Brain pericyte (primary cell): ENCODE results near the gene CACNA2D2.

Experiments
- DNase-seq: peaks from one replicate; pipeline ENCODE4 v3.0.0-alpha.2; 2012; ENCODE audit warnings: low read depth, low spot score

CACNA2D2 gene

GRCh38 chr3:50502225-50502583, 1.2 kb downstream of the CACNA2D2 start:
- no peak for DNase-seq

DNA sequence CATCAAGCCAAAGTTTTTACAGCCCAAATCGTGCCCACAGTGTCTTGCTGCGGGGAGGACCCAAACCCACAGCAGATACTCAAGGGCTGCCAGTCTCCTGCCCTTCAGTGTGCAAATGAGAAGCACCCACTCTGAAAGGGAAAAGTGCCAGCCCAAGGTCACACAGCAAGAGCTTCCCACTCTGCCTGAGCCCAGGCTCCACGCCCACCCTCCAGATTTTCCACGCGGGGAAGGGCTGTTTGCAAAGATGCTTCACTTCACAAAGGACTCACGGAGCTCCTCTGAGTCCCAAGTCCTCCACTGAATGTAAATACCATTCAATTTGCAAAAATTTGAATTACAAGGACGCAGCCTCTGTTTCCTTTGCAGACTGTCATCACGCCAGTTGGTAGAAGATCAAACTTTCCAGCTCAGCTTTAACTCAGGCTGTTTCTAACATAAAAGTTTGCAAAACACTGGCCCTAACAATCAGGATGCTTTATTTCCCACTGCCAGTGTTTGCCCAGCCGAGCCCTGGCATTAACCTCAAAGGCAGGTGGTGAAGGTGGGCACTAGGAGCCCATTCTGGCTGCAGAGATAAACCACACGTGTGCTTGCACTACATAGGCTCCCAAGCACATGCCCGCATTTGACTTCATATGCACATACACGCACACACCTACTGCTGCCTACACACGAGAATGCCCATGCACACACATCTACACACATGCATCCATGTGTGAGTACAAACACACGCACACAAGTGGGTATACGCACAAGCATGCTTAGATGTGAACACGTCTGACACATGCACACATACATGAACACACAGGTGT, 7.6 kb downstream of the CACNA2D2 start:
- no peak for DNase-seq

- no peak for DNase-seq
These were observed 9.3 kb downstream of the CACNA2D2 start for GRCh38 chr3:50494126-50494525.

GRCh38 chr3:50493623-50494022, 9.8 kb downstream of the CACNA2D2 start:
- DNase-seq: no peak

- no peak for DNase-seq
These were observed 10.3 kb downstream of the CACNA2D2 start for GRCh38 chr3:50493086-50493485.

DNA sequence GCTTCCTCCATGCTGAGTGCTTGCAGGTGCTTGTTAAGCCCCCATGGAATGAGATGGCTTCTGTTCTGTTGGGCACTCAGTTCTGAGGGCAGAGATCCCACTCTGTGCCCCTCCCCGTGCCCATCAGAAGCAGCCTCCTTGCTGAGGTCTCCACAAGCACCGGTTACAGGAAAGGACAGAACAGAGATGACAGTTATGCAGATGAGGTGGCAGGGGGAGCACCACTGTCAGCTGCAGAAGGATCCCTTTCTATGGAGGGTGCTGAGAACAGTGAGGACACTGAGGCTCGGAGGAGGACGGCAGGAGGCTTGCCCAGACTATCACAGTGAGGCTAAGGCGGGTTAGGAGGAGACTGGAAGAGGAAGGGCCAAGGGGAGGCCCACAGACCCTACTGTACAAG, 12.4 kb downstream of the CACNA2D2 start:
- DNase-seq: no peak

- DNase-seq: no peak
These were observed 13.0 kb downstream of the CACNA2D2 start for GRCh38 chr3:50490424-50490823.

- no peak for DNase-seq
These were observed 16.3 kb downstream of the CACNA2D2 start for GRCh38 chr3:50487181-50487580.

- no peak for DNase-seq
These were observed 17.1 kb downstream of the CACNA2D2 start for GRCh38 chr3:50486219-50486888.

DNA sequence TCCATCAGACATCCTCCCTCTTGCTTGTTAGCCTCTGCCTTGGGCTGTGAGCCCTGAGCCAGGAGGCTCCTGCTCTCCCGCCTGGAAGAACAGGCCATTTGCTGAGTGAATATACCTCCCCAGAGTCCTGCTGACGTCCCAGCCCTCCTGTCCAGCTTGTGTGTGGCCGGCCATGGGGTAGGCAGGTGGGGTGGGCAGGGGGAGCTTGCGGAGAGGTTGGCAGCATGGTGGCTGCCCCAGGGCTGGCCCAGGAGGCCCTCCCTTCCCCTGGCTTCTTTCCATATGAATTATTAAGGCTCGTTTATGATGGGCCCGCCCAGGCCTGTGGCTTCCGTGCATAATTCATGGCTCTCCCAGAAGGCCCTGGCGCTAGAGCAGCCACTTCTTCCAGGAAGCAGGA, 18.7 kb downstream of the CACNA2D2 start:
- no peak for DNase-seq

DNA sequence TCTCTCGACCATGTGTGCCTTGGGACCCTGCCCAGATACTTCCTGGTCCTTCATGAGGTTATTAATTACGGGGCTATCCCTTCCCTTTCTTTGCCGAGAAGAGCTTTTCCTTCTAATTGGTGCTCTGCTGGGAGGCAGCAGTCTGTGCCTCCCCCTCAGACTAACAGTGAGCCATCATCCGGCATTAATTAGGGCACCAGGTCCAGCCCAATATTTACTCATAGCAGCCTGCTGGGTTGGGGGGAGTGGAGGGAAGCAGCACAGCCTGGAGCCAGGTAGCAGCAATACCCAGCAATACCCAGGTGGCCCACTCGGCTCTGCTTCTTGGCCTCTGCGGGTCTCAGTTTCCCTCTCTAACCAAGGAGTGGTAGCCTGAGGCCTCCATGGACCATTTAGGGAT, 20.1 kb downstream of the CACNA2D2 start:
- DNase-seq: no peak

- no peak for DNase-seq
These were observed 21.4 kb downstream of the CACNA2D2 start for GRCh38 chr3:50481992-50482391.

DNA sequence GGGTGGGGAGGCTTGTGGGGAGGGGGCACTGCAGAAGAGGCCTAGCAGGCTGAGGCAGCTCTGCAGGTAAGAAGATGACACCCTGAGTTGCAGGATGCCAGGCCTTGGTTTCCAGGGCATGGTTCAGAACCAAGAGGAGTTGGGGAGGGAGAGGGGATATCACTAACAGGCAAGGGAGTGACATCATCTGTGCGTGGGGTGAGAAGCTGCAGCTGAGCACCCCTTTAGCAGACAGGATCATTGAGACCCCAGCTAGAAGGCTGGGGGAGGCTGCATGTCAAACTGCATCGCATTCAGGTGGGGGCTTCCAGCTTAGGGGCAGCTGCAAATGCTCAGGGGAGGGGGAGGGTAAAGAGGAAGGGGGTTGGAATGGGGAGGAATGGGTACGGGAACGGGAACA, 23.0 kb downstream of the CACNA2D2 start:
- DNase-seq: no peak

DNA sequence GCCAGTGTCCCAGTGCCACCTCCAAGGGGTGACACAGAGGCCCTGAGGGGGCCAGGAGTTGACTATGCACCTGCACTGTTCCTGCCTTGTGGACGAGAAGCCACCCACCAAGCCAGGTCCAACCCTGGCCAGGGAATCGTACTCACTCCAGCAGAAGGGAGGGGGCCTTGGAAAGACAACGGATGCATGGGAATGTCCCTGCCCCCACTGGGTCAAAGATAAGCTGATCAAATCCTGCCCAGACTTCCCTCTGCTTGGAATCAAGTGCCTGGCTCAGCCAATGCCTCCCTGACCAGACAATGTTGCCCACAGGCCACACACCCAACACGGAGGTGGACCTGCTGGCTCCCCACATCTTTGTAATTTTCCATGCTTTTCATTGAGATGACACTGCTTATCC, 23.9 kb downstream of the CACNA2D2 start:
- no peak for DNase-seq

DNA sequence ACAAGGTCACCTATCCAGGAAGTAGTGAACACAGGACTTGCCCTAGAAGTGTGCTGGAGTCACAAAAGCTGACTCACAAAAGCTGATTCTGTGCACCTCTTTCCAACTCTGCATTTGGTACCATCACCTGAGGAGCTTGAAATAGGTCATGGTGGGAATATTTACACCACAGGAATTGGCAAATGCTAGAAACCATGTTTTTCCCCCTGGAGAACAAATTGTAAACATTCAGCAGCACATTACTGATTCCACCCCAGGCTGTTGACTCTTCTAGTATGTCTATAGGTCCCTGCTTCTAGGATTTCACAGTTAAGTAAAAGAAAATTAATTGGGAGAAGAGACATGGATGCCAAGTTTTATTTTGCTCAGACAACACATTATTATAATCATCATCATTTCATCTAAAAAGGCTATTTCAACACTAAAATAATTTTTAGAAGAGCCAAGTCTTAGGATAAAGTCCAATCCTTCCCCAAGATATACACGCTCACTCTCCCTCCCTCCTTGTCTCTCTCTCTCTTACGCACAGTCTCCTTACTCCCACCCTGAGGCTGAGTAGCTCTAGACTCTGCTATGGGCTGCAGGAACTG, 24.7 kb downstream of the CACNA2D2 start:
- DNase-seq: no peak

GRCh38 chr3:50478051-50478450, 25.4 kb downstream of the CACNA2D2 start:
- no peak for DNase-seq

DNA sequence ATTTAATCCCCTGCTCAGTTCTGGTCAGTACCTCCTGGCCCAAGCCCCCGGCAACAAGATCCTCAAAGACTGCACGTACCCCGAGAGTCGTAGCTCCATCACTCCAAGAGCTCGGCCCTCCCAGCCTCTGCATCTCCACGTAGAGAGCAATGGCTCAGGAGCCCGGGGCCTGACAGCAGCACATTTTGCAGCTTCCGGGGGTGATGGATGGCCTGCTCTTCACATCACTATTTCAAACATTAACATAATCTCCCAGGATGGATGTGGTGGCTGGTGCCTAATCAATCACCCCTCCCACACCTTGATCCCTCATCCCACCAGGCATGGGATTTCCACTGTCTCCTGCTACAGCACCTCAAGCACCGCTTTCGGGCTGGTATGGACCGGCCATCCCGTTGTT, 28.1 kb downstream of the CACNA2D2 start:
- no peak for DNase-seq

DNA sequence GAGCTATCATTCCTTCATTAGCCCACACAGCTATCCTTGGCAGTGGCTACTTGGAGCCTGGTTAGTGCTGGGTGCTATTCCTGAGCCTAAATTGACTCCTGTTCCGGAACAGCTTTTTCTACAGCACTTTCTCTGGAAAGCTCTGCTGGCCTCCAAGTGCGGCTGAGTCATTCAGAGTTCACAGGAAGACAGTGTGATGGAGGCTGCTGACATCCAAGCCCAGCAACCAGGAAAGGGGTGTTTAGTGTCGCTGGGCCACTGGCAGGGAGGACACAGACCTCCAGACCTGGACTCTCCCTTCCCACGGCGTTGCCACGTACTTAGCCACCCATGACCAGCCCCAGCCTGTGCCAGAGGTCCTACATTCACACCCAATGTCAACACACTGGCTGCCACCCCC, 28.7 kb downstream of the CACNA2D2 start:
- DNase-seq: no peak

GRCh38 chr3:50473768-50474167, 29.7 kb downstream of the CACNA2D2 start:
- DNase-seq: no peak

DNA sequence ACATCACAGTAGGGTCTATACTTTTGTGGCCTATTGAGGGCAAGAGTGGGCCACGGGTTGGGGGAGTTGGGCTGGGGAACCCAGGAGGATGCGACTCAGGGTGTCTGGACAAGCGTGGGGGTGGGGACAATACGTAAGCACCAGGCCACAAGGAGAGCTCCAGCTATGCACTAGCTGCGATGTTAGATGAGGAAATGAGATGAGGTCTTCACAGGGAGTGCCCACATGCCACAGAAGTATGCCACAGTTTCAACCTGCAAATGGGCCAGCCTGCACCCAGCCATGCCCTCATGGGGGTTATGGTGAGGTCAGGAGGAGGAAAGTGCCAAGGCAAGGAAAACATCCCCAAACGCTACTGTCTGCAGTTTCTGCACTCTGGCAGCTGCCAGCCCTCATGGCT, 30.5 kb downstream of the CACNA2D2 start:
- DNase-seq: no peak

DNA sequence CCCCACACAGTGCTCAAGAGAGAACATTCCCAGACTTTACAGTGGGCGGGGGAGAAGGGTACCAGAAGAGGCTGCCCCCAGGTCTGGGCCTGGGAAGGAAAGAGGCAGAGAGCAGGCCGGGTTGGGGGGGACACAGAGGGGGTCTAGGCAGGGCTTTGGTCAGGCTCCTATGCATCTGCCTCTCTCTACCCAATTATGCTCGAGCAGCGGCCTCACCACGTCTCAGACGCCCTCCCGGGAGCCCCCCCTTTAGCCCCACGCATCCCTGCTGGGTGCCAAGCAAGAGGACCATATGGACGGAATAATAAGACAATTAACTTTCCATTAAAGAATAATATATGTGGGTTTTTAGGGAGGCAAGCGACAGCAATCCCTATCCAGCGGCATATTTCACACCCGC, 32.8 kb downstream of the CACNA2D2 start:
- DNase-seq: no peak

DNA sequence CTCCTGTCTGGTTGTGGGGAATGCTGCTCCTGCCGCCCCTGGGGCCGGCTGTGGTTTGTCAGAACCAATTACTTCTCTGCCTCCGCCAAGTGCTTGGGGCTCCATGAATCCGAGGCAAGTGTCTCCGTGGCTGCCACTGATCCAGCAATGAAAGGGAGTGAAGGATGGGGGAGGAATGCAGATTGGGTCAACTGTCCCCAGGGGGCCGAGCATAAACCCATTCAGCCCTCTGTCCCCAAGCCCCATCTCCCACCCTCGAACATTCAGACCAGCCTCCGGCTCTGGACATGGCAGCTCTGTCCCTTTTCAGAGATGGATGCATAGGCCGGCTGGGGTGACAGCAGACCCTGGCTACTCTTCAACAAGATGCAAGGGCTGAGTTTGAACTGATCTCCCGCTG, 35.5 kb downstream of the CACNA2D2 start:
- DNase-seq: no peak

- no peak for DNase-seq
These were observed 37.3 kb downstream of the CACNA2D2 start for GRCh38 chr3:50466177-50466576.
